ENCODE data around the gene IYD. TPM values are rescaled to one million over a fixed set of nuclear protein-coding genes. Genes with fewer than 3 reads are reported as not detected.
A peak's percentile ranks its signal among the peaks of the same experiment; 100 is the strongest.

IYD gene
- total and polyA plus RNA-seq, 9 donors = not detected

GRCh38 chr6:150334790-150335783 is 33.7 kb upstream of the IYD start:
- H3K4me1 ChIP-seq (ENCODE audit: insufficient read depth) = no peaks in the 10 kb centered on the region
- WGBS, 3 donors = 70 to 76% (median 74%) methylated on average over 7 of the region's 7 CpGs
- intact Hi-C loops (cut with DNase I) = loop anchor here in 1 of 4 donors (10.0 kb wide), 1 partner anchor 250 kb away; no protein-coding TSS in a partner anchor
- no peaks in the 10 kb centered on the region for H3K9me3 ChIP-seq
- DNase-seq = no peak
- H3K27me3 ChIP-seq = no peaks in the 10 kb centered on the region
- no peaks in the 10 kb centered on the region for H3K36me3 ChIP-seq
- no peak overlapping the region for H3K27ac ChIP-seq
- TF ChIP-seq EP300 (IDR thresholded peaks at IDR 0.05) (no peak), POLR2A (IDR thresholded peaks at IDR 0.05) (no peak)
- TF ChIP-seq, protein P1, sequence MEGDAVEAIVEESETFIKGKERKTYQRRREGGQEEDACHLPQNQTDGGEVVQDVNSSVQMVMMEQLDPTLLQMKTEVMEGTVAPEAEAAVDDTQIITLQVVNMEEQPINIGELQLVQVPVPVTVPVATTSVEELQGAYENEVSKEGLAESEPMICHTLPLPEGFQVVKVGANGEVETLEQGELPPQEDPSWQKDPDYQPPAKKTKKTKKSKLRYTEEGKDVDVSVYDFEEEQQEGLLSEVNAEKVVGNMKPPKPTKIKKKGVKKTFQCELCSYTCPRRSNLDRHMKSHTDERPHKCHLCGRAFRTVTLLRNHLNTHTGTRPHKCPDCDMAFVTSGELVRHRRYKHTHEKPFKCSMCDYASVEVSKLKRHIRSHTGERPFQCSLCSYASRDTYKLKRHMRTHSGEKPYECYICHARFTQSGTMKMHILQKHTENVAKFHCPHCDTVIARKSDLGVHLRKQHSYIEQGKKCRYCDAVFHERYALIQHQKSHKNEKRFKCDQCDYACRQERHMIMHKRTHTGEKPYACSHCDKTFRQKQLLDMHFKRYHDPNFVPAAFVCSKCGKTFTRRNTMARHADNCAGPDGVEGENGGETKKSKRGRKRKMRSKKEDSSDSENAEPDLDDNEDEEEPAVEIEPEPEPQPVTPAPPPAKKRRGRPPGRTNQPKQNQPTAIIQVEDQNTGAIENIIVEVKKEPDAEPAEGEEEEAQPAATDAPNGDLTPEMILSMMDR (IDR thresholded peaks at IDR 0.05) = peak in 1 of 3 donors; percentile 36
- no peak overlapping the region for H3K4me3 ChIP-seq

DNA sequence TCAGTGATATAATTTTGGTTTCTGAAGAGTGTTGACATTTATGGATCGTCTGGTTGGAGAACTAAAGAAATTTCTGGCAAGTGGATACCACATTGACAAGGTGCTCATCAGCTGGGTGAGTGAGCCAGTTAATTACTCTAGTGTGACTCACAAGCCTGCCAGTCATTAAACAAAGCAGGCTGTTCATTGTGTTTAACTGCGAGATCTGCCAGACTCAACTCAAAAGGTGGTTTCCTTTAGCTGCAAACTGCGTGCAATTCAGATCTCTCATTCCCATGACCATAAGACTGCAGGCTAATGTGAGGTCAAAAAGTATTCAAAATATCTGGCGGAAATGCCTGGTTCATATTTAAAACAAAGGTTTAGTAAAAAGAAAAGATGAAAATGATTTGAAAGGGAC is 32.5 kb upstream of the IYD start:
- Histone ChIP-seq H3K27ac (no peak overlapping the region), H3K9me3 (no peaks in the 10 kb centered on the region), H3K27me3 (no peaks in the 10 kb centered on the region), H3K4me1 (ENCODE audit: insufficient read depth) (no peaks in the 10 kb centered on the region), H3K36me3 (no peaks in the 10 kb centered on the region), H3K4me3 (no peak overlapping the region)
- intact Hi-C loops (cut with DNase I) = loop anchor here in 1 of 4 donors (10.0 kb wide), 1 partner anchor 251 kb away; no protein-coding TSS in a partner anchor
- 55 to 62% (median 60%) methylated on average over 4 of the region's 4 CpGs for WGBS, 3 donors
- TF ChIP-seq, protein P1 (IDR thresholded peaks at IDR 0.05) = no peak
- TF ChIP-seq POLR2A (IDR thresholded peaks at IDR 0.05) (no peak), EP300 (IDR thresholded peaks at IDR 0.05) (no peak)
- no peak for DNase-seq

DNA sequence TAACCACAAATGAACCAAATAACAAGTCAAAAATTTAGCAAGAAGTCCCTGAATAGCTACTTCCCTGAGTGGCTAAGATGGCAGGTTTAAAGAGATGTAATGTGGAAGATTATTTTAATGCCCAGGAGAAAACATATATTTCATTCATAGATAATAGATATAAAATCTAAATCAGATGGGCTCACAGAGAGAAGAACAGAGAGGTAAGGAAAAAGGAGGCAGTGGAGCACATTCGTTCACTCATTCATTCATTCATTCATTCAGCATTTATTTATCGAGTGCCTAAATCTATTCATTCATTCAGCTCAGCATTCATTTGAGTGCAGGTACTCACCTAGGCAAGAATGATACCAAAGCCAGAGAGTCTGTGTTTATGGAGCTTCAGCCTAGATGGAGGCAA is 32.1 kb upstream of the IYD start:
- Histone ChIP-seq H3K36me3 (no peaks in the 10 kb centered on the region), H3K4me1 (ENCODE audit: insufficient read depth) (no peaks in the 10 kb centered on the region), H3K9me3 (no peaks in the 10 kb centered on the region), H3K4me3 (no peak overlapping the region), H3K27me3 (no peaks in the 10 kb centered on the region), H3K27ac (no peak overlapping the region)
- TF ChIP-seq, protein P1 (IDR thresholded peaks at IDR 0.05) = no peak
- TF ChIP-seq POLR2A (IDR thresholded peaks at IDR 0.05) = no peak
- no peak for TF ChIP-seq EP300 (IDR thresholded peaks at IDR 0.05)
- WGBS, 3 donors = 84 to 92% (median 89%) methylated on average over 2 of the region's 2 CpGs
- no peak for DNase-seq
- intact Hi-C loops (cut with DNase I) = loop anchor here in 1 of 4 donors (10.0 kb wide), 1 partner anchor 252 kb away; no protein-coding TSS in a partner anchor

GRCh38 chr6:150342126-150342525 is 26.7 kb upstream of the IYD start:
- no peak overlapping the region for H3K27ac ChIP-seq
- no peaks in the 10 kb centered on the region for H3K36me3 ChIP-seq
- H3K4me3 ChIP-seq = no peak overlapping the region
- 93 to 98% (median 96%) methylated on average over 2 of the region's 2 CpGs for WGBS, 3 donors
- H3K27me3 ChIP-seq = no peaks in the 10 kb centered on the region
- H3K9me3 ChIP-seq = no peaks in the 10 kb centered on the region
- intact Hi-C loops (cut with DNase I) = no loop called here
- TF ChIP-seq, protein P1 (IDR thresholded peaks at IDR 0.05) = no peak
- no peak for TF ChIP-seq POLR2A (IDR thresholded peaks at IDR 0.05)
- TF ChIP-seq EP300 (IDR thresholded peaks at IDR 0.05) = no peak
- no peak for DNase-seq
- no peaks in the 10 kb centered on the region for H3K4me1 ChIP-seq (ENCODE audit: insufficient read depth)

Data from ovary (tissue), 9 donors.